Measurements from ENCODE around the gene SPX. TPM values are rescaled to one million over a fixed set of nuclear protein-coding genes. Genes with fewer than 3 reads are reported as not detected.

Gene SPX
- total RNA-seq, 1 donor from 2014 or later, result 1.2 TPM

- intact Hi-C loops (cut with micrococcal nuclease), result no loop called here
Measured at GRCh38 chr12:21573733-21574358, 47.8 kb downstream of the SPX start.

GRCh38 chr12:21576431-21576830 lies 50.3 kb downstream of the SPX start:
- intact Hi-C loops (cut with micrococcal nuclease), result no loop called here

- intact Hi-C loops (cut with micrococcal nuclease), result no loop called here
Measured at GRCh38 chr12:21577516-21577915, 51.4 kb downstream of the SPX start.

GRCh38 chr12:21580748-21581516 lies 54.8 kb downstream of the SPX start:
- intact Hi-C loops (cut with micrococcal nuclease), result no loop called here

Other genes starting within 250 kb of the SPX start
- gene SLCO1A2, start 191.4 kb upstream of the SPX start, total RNA-seq, result 0.37 TPM in 1 of 2 replicates, not detected in the other
- not detected in 2 replicates for gene IAPP, start 153.4 kb upstream of the SPX start, total RNA-seq
- gene PYROXD1, start 88.6 kb upstream of the SPX start, total RNA-seq, result 34.9 and 35.8 TPM in 2 replicates
- gene RECQL, start 24.7 kb upstream of the SPX start, total RNA-seq, result 72.5 and 77.6 TPM in 2 replicates
- 46.3 and 48.9 TPM in 2 replicates for gene GOLT1B, start 24.5 kb upstream of the SPX start, total RNA-seq
- 0.24 TPM in 1 of 2 replicates, not detected in the other for gene GYS2, start 78.6 kb downstream of the SPX start, total RNA-seq
- 1,000 and 1,026 TPM in 2 replicates for gene LDHB, start 131.5 kb downstream of the SPX start, total RNA-seq
- not detected in 2 replicates for gene KCNJ8, start 248.4 kb downstream of the SPX start, total RNA-seq